GM18870 (cell line): ENCODE data around the gene PRX.
"Not testable (repeated sequence)": the region's sequence is repeated elsewhere in the genome, so short reads cannot be mapped to it uniquely, and the experiment has no call there.

ENCODE experiments used
- ATAC-seq: cut with Tn5 transposase; IDR thresholded peaks from one replicate; pipeline ENCODE4 v1.9.1; 2021; ENCODE audit warnings: moderate library complexity; ENCODE audit not compliant: unreplicated experiment

PRX gene, protein sequence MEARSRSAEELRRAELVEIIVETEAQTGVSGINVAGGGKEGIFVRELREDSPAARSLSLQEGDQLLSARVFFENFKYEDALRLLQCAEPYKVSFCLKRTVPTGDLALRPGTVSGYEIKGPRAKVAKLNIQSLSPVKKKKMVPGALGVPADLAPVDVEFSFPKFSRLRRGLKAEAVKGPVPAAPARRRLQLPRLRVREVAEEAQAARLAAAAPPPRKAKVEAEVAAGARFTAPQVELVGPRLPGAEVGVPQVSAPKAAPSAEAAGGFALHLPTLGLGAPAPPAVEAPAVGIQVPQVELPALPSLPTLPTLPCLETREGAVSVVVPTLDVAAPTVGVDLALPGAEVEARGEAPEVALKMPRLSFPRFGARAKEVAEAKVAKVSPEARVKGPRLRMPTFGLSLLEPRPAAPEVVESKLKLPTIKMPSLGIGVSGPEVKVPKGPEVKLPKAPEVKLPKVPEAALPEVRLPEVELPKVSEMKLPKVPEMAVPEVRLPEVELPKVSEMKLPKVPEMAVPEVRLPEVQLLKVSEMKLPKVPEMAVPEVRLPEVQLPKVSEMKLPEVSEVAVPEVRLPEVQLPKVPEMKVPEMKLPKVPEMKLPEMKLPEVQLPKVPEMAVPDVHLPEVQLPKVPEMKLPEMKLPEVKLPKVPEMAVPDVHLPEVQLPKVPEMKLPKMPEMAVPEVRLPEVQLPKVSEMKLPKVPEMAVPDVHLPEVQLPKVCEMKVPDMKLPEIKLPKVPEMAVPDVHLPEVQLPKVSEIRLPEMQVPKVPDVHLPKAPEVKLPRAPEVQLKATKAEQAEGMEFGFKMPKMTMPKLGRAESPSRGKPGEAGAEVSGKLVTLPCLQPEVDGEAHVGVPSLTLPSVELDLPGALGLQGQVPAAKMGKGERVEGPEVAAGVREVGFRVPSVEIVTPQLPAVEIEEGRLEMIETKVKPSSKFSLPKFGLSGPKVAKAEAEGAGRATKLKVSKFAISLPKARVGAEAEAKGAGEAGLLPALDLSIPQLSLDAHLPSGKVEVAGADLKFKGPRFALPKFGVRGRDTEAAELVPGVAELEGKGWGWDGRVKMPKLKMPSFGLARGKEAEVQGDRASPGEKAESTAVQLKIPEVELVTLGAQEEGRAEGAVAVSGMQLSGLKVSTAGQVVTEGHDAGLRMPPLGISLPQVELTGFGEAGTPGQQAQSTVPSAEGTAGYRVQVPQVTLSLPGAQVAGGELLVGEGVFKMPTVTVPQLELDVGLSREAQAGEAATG (N-terminal part only)

DNA sequence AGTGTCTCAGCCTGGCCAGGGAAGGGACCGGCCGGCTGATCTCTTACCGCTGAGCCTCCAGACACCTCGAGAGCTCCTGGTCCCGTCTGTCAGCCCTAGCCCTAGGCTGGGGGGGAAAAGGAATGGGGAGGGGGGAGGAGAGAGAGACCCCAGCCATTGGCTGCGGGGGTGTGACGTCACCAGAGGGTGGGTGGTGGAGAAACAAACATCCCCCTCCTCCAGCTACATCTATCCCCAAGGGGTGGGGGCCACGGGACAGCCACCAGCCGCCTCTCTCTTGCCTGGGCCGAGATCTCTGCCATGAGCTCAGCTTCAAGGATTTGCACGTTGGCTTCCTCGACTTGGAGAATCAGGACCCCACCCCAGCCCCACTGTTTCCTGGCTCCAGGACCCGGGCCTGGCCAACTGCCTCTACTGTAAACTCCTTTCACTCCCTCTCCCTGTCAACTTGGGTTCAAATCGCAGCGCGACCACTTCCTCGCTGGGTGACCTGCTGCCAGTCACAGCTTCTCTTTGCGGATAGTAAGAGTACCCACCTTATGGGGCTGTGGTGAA lies at the start of gene PRX:
Gene PRX (minus strand): TSS at position 88 of the 555 bp plus-strand sequence. CDS start 5,446 bp downstream, outside the sequence.
- ATAC-seq, result no peak

DNA sequence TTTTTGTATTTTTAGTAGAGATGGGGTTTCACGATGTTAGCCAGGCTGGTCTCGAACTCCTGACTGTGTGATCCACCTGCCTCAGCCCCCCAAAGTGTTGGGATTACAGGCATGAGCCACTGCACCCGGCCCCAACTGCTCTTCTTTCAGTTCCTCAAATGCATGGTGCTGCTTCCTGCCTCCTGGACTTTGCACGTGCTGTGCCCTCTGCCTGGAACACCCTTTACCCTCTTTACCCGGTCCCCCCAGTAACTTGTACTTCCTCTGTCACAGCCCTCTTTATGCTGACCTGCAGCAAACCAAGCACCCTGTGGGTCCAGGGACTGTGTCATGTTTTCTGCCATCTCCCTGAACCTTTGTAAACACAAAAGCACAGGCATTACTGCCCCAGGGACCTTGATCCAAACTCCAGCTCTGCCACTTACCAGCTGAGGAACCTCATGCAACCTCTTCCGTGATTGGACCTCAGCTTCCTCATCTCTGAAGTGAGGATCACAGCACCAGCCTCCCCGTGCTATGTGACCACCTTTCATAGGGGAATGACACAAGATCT lies 48.6 kb upstream of the PRX start:
- no peak for ATAC-seq

DNA sequence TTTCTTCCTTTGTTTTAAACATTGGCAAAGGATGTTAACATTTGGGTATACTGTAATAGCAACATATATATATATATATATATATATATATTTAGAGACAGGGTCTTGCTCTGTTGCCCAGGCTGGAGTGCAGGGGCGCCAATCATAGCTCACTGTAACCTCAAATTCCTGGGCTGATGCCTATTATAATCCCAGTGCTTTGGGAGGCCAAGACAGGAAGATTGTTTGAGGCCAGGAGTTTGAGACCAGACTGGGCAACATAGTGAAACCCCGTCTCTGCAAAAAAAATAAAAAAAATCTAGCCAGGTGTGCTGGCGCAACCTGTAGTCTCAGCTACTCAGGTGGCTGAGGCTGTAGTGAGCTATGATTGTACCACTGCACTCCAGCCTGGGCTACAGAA lies 47.0 kb upstream of the PRX start:
- no peak for ATAC-seq

DNA sequence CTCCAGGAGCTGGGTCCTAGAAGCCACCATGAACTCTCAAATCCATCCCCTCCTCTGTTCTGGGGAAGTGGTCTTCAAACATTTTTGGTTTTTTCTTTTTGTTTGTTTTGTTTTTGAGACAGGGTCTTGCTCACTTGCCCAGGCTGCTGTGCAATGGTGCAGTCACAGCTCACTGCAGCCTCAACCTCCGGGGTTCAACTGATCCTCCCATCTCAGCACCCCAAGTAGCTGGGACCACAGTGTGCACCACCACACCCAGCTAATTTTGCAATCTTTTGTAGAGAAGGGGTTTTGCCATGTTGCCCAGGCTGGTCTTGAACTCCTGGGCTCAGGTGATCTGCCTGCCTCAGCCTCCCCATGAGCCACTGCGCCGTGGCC lies 45.4 kb upstream of the PRX start:
- ATAC-seq, result no peak

DNA sequence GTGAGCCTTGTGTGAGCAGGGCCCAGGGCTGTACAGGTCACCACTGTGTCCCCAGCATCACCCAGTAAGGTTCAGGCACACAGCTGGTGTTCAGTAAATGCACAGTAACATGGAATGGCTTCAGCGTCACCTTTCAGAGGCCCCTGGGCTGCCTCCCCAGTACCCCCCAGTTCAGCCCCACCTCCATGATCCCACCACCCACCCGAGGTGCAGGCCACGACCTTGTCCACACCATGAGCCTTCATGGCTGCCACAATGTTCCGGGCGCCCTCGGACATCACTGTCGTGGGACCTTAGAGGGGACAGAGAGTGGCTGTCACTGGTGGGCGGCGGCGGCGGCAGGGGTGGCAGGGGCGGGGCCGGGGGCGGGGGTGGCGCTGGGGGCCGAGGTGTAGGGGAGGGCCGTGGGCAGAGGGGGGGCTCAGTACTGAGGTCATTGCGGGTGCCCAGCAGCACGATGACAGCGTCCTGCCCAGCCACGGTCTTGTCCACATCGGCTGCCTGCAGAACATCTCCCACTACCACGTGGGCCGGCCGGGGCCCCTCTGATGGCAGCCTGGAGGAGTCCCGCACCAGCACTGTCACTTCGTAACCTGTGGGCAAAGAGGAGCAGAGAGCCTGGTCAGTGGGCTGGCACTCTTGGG lies 44.9 kb upstream of the PRX start:
- ATAC-seq, result no peak

DNA sequence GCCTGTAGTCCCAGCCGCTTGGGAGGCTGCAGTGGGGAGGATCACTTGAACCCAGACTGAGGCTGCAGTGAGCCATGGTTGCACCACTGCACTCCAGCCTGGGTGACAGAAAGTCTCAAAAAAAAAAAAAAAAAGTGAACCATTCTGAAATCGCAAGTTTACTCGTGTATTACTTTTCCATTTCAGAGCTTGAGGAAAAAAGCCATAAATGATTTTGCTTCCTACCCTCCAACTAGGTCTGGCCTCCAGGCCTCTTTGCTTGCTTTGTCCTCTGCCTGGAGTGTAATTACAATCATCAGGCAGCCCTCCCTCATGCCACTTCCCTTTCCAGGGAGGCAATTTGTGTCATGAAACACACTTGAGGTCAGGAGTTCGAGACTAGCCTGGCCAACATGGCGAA lies 43.9 kb upstream of the PRX start:
- ATAC-seq, result no peak

DNA sequence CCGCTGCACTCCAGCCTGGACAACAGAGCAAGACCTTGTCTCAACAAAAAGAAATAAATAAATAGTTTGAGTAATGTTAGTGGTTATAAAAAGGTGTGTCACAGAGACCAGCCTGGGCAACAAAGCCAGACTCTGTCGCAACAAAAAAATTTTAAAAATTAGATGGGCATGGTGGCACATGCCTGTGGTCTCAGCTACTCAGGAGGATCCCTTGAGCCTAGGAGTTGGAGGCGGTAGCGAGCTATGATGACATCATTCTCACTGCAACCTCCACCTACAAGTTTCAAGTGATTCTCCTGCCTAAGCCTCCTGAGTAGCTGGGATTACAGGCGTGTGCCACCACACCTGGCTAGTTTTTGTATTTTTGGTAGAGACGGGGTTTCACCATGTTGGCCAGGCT lies 40.8 kb upstream of the PRX start:
- ATAC-seq, result not testable (repeated sequence)

DNA sequence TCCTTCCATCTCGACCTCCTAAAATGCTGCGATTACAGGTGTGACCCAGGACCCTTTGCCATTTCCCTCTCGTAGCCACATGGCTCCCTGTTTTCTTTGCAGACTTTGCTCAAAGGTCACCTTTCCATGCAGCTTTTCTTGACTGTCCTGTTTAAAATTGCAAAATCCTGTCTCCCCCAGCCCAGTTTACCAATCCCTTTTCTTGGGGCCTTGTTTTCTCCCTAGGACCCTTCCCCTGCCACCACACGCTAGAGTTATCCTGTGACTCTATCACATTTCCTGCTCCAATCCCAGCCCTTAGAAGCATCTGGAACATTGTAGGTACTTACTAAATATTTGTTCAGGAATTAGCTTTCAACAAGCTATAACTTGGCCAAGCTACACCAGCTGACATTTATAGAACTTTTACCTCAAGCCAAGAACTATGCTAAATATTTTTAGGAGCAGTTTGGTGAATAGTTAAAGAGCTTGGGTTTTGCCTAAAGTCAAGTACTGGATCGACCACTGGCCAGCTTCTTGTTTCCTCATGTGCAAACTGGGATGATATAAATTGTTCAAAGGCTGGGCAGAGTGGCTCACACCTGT lies 40.1 kb upstream of the PRX start:
- no peak for ATAC-seq

DNA sequence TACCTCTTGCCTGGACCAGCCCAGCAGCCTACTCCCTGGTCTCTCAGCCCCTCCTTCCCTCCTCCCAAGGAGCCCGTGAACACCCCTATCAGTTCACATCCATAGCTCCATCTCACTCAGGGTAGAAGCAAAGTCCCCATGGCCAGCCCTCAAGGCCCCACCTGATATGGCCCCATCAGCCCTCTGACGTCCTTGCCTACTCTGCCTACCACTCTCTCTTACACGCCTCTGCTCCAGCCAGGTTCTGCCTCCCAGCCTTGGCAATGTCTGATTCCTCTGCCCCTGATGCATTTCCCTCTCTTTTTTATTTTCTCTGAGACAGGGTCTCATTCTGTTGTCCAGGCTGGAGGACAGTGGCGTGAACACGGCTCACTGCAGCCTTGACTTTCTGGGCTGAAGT lies 38.8 kb upstream of the PRX start:
- ATAC-seq, result no peak

DNA sequence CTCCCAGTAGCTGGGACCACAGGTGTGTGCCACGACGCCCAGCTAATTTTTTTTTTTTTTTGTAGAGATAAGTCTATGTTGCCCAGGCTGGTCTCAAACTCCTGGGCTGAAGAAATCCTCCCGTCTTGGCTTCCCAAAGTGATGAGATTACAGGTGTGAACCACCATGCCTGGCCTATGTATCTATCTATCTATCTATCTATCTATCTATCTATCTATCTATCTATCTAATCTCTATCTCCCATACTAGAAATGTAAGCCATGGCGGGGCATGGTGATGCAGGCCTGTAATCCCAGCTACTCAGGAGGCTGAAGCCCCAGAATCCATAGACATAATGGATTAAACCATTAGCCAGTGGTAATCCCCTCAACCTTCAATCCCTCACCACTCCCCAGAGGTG lies 37.5 kb upstream of the PRX start:
- no peak for ATAC-seq

DNA sequence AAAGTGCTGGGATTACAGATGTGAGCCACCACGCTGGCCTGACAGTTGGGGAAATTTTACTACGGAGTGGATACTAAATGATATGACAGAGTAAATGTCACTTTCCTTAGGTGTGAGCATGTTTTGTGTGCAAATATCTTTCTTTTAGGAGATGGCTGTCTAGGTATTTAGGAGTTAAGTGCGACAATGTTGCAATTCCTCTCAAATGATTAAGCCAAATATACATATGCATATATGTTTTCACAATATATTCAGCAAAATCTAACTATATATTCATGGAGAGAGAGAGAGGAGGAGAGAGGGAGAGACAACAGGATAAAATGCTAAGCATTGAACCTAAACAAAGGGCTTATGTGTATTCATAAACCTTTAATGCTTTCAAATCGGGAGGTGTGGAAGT lies 36.3 kb upstream of the PRX start:
- no peak for ATAC-seq

DNA sequence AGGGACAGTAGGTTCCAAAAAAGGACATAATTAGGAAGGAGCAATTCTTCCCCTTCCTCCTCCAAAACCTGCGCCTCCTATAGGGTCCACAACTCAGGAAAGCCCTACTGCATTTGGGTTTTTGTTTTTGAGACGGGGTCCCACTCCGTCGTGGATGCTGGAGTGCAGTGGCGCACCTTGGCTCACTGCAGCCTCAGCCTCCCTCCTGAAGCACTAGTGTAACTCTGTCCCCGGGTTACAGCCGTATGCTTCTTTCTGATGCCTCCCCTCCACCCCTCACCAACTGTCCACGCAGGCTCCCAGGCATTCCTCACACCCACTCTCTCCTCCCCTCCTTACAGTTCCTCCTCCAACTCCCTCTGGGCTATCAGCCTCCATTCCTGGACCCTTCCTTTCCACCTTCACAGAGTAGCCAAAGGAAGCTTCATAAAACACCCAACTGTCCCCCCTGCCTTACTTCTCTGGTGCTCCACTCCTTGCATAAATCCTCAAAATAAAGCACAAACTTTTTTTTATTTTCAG lies 33.1 kb upstream of the PRX start:
- no peak for ATAC-seq

DNA sequence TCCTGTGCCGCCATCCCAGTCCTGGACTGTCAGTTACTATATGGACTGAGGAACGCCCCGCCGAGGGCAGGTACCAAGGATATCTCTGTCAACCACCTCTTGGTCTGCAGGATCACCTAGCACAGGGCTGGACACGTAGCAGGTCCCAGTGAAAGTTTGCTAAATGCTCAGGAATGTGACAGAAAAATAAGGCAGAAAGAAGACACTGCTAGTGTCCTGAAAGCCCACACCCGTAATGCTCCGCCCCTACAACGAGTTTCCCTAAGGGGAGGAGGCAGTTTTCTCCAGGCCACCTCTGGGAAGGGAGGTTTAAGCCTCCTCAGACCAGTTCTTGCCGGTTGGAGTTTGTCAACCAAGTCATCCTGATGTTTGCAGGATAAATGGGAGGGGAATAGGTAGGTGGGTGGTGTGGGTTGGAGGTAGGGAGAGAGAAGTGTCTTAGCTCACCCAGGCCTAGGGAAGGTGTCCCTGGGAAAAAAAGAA lies 32.6 kb upstream of the PRX start:
- ATAC-seq, result no peak

DNA sequence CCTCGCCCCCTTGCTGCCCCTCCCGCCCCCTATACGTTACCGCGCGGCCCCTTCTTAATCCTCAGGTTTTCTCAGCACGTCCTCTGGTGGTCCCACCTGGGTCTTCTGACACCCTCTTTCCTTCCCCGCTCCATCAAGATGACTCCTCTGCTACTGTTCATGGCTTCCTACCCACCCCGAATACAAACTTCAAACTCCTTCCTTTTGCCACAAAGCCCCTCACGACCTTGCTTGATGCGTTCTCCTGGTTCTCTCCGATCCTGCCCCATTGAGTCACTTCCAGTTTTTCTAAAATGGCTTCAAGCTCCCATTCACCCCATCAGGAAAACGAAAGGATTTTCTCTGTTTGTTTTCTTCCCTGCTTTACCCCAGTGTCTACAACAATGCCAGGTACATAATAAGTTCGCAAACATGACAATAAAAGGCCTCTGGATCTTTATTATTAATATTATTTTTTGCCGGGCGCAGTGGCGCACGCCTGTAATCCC lies 31.7 kb upstream of the PRX start:
- ATAC-seq, result no peak

DNA sequence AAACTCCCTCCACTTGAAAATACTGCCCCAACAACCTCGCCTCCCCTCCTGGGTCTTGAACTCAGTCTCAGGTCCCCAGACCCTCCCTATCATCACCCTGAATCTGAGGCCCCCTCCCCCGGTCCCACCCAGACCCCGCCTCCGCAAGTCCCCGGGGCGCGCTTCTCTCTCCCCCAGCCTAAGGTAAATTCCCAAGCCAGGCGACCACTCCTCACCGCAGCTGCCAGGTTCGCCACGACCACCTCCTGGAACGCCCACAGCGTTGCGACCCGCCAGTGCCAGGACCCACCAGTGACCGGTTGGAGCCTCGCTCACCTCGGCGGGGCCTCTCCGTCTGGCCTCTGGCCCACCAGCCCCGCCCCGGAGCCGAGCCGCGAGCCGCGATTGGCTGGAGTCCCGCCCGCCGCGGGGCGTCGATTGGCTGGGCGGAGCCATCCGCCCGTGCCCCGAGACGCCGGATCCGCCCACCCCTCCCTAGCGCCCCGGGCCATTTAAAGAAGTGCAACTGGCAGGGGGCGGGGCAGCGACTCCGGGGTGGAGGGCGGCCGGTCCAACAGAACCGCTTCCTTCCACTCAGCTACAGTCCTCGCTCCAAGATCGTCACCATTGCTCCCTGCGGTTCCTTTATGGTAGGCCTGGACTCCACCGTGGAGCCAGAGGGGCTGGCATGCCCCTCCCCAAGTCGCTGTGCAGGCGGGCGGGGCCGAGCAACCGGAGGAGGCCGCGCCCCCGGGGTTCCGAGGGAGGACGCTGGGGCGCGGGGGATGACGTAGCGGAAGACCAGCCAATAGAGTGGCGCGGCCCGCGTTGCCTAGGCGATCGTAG lies 31.0 kb upstream of the PRX start, which contains the start of gene SERTAD3:
Gene SERTAD3 (minus strand): TSS at position 336 of the 825 bp plus-strand sequence. CDS start 2,255 bp downstream, outside the sequence.
- peak; percentile 47 for ATAC-seq

DNA sequence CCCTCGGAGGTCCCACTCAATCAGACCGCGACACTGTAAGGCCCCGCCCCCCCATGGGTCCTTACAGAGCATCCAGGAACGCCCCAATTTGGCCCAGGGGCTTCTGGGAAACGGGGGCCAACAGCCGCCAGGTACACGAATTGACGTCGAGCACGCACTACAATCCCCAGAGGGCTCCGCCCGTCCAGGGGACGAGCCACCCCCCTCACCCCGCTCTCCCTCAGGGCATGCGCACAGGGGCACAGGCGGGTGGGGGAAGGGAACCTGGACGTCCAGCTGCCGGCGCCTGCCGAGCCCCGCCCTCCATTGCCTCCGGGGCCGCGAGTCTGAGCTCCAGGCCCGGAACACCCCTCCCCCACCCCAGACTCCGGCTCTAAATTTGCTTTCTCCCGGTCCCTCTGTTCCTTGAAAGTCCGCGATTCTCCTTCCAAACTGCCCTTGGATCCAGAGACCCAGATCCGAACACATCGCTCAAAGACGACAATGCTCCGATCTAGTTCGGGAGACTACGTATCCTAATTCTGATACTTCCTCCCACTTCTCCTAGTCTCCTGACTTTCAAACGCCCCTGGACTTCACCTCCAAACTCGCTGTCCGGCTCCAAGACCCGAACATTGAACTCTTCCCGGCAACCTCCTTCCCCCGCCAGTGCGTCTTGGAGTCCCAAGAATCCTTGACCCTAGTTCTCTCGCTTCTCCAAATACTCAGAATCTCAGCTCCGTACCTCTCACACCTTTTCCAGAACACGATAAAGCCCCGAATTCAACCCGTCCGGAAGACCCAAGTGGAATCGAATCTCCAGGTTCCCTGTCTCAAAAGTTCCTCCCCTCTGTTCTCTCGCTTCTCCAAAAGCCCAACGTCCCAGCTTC lies 30.2 kb upstream of the PRX start:
- peak; percentile 51 for ATAC-seq
